ENCODE results near the gene CCDC8. TPM values are rescaled to one million over a fixed set of nuclear protein-coding genes. Genes with fewer than 3 reads are reported as not detected.

Gene CCDC8
- polyA plus RNA-seq, 1 of the 3 experiments (the other 2 are of a cell fraction) = 0.03 TPM

- no peak for DNase-seq
- Histone ChIP-seq H3K9ac (no peak overlapping the region), H3K4me1 (ENCODE audit: control insufficient read depth in 1 of 2, insufficient read depth in 2 of 2, low read depth in 1 of 2, low read length in 1 of 2) (peaks cover 0 to 19% of the 10 kb centered on the region in 2 experiments; a peak in 2 of 4 replicates), H3F3A (replicated peaks; ENCODE audit: insufficient read depth) (no peaks in the 10 kb centered on the region), H3K36me3 (replicated peaks in 1 of 2; ENCODE audit: control insufficient read depth in 1 of 2, insufficient read depth in 2 of 2, low read length in 1 of 2) (no peaks in the 10 kb centered on the region), H3K27ac (ENCODE audit: low read depth in 2 of 2, low read length in 1 of 2) (peak overlapping the region in 1 of 2 experiments; percentile 78; a peak in 1 of 4 replicates), H3K9me2 (no peaks in the 10 kb centered on the region), H3K4me2 (peak overlapping the region; percentile 75), H3K27me3 (ENCODE audit: insufficient read depth) (no peaks in the 10 kb centered on the region), H4K20me1 (ENCODE audit: insufficient read depth) (no peaks in the 10 kb centered on the region), H2AFZ (ENCODE audit: low read depth) (no peak overlapping the region), H3K4me3 (ENCODE audit: low read depth in 2 of 2, low read length in 1 of 2) (peak overlapping the region; percentile 62 to 66), H3K79me2 (ENCODE audit: insufficient read depth) (no peaks in the 10 kb centered on the region), H3K9me3 (no peaks in the 10 kb centered on the region)
- TF ChIP-seq FOXJ3 (CRISPR knock-in tag; IDR thresholded peaks at IDR 0.05) (no peak), RXRA (IDR thresholded peaks at IDR 0.05; ENCODE audit: borderline replicate concordance, low read depth) (no peak), GABPA (IDR thresholded peaks at IDR 0.05; ENCODE audit: low read depth) (no peak), RFX5 (IDR thresholded peaks at IDR 0.05; ENCODE audit: low read length) (no peak), REST (IDR thresholded peaks at IDR 0.05; ENCODE audit: low read depth, low read length) (no peak), GATA2 (CRISPR knock-in tag; IDR thresholded peaks at IDR 0.05) (no peak), MEF2A (IDR thresholded peaks at IDR 0.05; ENCODE audit: borderline replicate concordance, low read depth) (no peak), JUND (IDR thresholded peaks at IDR 0.05) (no peak), ELF1 (IDR thresholded peaks at IDR 0.05) (no peak), NRF1 (IDR thresholded peaks at IDR 0.05; ENCODE audit: low read depth, low read length) (no peak), CHD2 (IDR thresholded peaks at IDR 0.05; ENCODE audit: low read length, partially characterized antibody) (no peak), FOXM1 (IDR thresholded peaks at IDR 0.05; ENCODE audit: low read depth) (no peak), NFIC (IDR thresholded peaks at IDR 0.05; ENCODE audit: borderline replicate concordance) (no peak), EZH2phosphoT487 (IDR thresholded peaks at IDR 0.05; ENCODE audit: borderline replicate concordance, low read depth) (no peak), RAD21 (IDR thresholded peaks at IDR 0.05; ENCODE audit: low read length) (no peak), EP300 (IDR thresholded peaks at IDR 0.05; ENCODE audit: borderline replicate concordance in 1 of 2, low read depth in 1 of 2, low read length in 1 of 2) (no peak)
- TF ChIP-seq, protein P1, sequence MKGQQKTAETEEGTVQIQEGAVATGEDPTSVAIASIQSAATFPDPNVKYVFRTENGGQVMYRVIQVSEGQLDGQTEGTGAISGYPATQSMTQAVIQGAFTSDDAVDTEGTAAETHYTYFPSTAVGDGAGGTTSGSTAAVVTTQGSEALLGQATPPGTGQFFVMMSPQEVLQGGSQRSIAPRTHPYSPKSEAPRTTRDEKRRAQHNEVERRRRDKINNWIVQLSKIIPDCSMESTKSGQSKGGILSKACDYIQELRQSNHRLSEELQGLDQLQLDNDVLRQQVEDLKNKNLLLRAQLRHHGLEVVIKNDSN (IDR thresholded peaks at IDR 0.05; ENCODE audit: borderline replicate concordance, low read depth) = no peak
- TF ChIP-seq, protein P2, sequence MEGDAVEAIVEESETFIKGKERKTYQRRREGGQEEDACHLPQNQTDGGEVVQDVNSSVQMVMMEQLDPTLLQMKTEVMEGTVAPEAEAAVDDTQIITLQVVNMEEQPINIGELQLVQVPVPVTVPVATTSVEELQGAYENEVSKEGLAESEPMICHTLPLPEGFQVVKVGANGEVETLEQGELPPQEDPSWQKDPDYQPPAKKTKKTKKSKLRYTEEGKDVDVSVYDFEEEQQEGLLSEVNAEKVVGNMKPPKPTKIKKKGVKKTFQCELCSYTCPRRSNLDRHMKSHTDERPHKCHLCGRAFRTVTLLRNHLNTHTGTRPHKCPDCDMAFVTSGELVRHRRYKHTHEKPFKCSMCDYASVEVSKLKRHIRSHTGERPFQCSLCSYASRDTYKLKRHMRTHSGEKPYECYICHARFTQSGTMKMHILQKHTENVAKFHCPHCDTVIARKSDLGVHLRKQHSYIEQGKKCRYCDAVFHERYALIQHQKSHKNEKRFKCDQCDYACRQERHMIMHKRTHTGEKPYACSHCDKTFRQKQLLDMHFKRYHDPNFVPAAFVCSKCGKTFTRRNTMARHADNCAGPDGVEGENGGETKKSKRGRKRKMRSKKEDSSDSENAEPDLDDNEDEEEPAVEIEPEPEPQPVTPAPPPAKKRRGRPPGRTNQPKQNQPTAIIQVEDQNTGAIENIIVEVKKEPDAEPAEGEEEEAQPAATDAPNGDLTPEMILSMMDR (IDR thresholded peaks at IDR 0.05) = no peak
- ChIA-PET POLR2A (no interaction called here), CTCF (interaction anchor here (0.8 to 3.6 kb wide), 7 partner anchors 9 to 89 kb away, joined by 3 to 16 read pairs (median 5); no protein-coding TSS in a partner anchor)
- 46% methylated on average over 17 of the region's 17 CpGs for WGBS (ENCODE audit: low lambda C conversion rate)
Measured at GRCh38 chr19:46427518-46428045, 14.2 kb upstream of the CCDC8 start.

Data from SK-N-SH (cell line).